Measurements from ENCODE around the gene KMT2D.

The KMT2D gene

GRCh38 chr12:49032276-49032675 lies 28.3 kb downstream of the KMT2D start:
- DNase-seq = no peak

- DNase-seq = no peak
Observed at GRCh38 chr12:49031573-49032161, 28.9 kb downstream of the KMT2D start.

GRCh38 chr12:49030714-49031572 lies 29.7 kb downstream of the KMT2D start:
- DNase-seq = no peak

- no peak for DNase-seq
Observed at GRCh38 chr12:49030119-49030518, 30.5 kb downstream of the KMT2D start.

- no peak for DNase-seq
Observed at GRCh38 chr12:49028666-49029275, 31.8 kb downstream of the KMT2D start.

GRCh38 chr12:49027846-49028555 lies 32.6 kb downstream of the KMT2D start:
- DNase-seq = no peak

GRCh38 chr12:49026678-49027480 lies 33.7 kb downstream of the KMT2D start:
- DNase-seq = no peak

- no peak for DNase-seq
Observed at GRCh38 chr12:49026101-49026500, 34.5 kb downstream of the KMT2D start.

GRCh38 chr12:49025463-49025862 lies 35.1 kb downstream of the KMT2D start:
- DNase-seq = no peak

GRCh38 chr12:49024543-49024942 lies 36.1 kb downstream of the KMT2D start:
- no peak for DNase-seq

- no peak for DNase-seq
Observed at GRCh38 chr12:49023812-49024211, 36.8 kb downstream of the KMT2D start.

- no peak for DNase-seq
Observed at GRCh38 chr12:49022558-49023178, 37.9 kb downstream of the KMT2D start.

GRCh38 chr12:49021292-49021915 lies 39.2 kb downstream of the KMT2D start:
- DNase-seq = no peak

GRCh38 chr12:49020441-49020840 lies 40.2 kb downstream of the KMT2D start:
- DNase-seq = no peak

- peak; percentile 47 for DNase-seq
Observed at GRCh38 chr12:49019443-49020324, 40.9 kb downstream of the KMT2D start.

GRCh38 chr12:49019120-49019430 lies 41.5 kb downstream of the KMT2D start:
- no peak for DNase-seq

GRCh38 chr12:49018261-49019119 lies 42.1 kb downstream of the KMT2D start, which contains the start of gene PRKAG1:
PRKAG1 (minus strand) TSS chr12:49018776; CDS start chr12:49018740, 36 bp downstream.
- DNase-seq = peak; percentile 97

GRCh38 chr12:49017891-49018260 lies 42.7 kb downstream of the KMT2D start:
- DNase-seq = peak; percentile 29

GRCh38 chr12:49015196-49015595 lies 45.4 kb downstream of the KMT2D start:
- no peak for DNase-seq

- no peak for DNase-seq
Observed at GRCh38 chr12:49014547-49014946, 46.0 kb downstream of the KMT2D start.
